C4-2B (cell line): ENCODE results near the gene EIF2S1.

ENCODE experiments used
- H3K27ac ChIP-seq: fragments of 450-650 bp; 2 replicates; pipeline ENCODE4 v1.5.1; 2017
- CTCF ChIP-seq: fragments of 450-650 bp; conservative IDR thresholded peaks from 2 replicates; pipeline ENCODE4 v1.5.1; 2017; ENCODE audit warnings: mild to moderate bottlenecking
- ZFX ChIP-seq: fragments of 450-650 bp; IDR thresholded peaks from 2 replicates; pipeline ENCODE4 v1.6.1; 2017

The EIF2S1 gene

GRCh38 chr14:67391268-67391667 is 31.1 kb downstream of the EIF2S1 start:
- H3K27ac ChIP-seq: no peak overlapping the region
- no peak for TF ChIP-seq CTCF
- TF ChIP-seq ZFX: no peak

GRCh38 chr14:67392123-67392522 is 32.0 kb downstream of the EIF2S1 start:
- no peak overlapping the region for H3K27ac ChIP-seq
- no peak for TF ChIP-seq CTCF
- no peak for TF ChIP-seq ZFX

GRCh38 chr14:67392800-67393199 is 32.7 kb downstream of the EIF2S1 start:
- H3K27ac ChIP-seq: peak overlapping the region; percentile 27; the same call in 1 of the 2 replicates
- TF ChIP-seq CTCF: no peak
- no peak for TF ChIP-seq ZFX

- H3K27ac ChIP-seq: peak overlapping the region; percentile 27
- TF ChIP-seq ZFX (no peak), CTCF (no peak)
Observed at GRCh38 chr14:67393689-67394088, 33.6 kb downstream of the EIF2S1 start.

- TF ChIP-seq ZFX: no peak
- no peak for TF ChIP-seq CTCF
- H3K27ac ChIP-seq: no peak overlapping the region
Observed at GRCh38 chr14:67395086-67395875, 35.2 kb downstream of the EIF2S1 start.

- TF ChIP-seq CTCF (no peak), ZFX (no peak)
Observed at GRCh38 chr14:67395876-67396189, 35.7 kb downstream of the EIF2S1 start.

GRCh38 chr14:67396381-67396970 is 36.3 kb downstream of the EIF2S1 start:
- H3K27ac ChIP-seq: no peak overlapping the region
- TF ChIP-seq ZFX (no peak), CTCF (no peak)

More at GRCh38 chr14:67395876-67396189, 35.7 kb downstream of the EIF2S1 start:
- H3K27ac ChIP-seq: no peak overlapping the region
